SJSA1 (cell line): Measurements from ENCODE around the gene KLHDC7A. TPM values are rescaled to one million over a fixed set of nuclear protein-coding genes. Genes with fewer than 3 reads are reported as not detected.

ENCODE experiments used
- DNase-seq, 2 experiments: peaks; one replicate each; pipeline ENCODE4 v3.0.0-alpha.2; 2015 to 2020; ENCODE audit warnings: low spot score in 2 of 2, low read depth in 1 of 2
- H3K27ac ChIP-seq: fragments of 250-450 bp; sonication (Bioruptor Pico); 2 replicates; pipeline ENCODE4 v1.5.1; 2020; ENCODE audit warnings: mild to moderate bottlenecking, moderate library complexity
- H3K27me3 ChIP-seq: fragments of 250-450 bp; sonication (Bioruptor Pico); replicated peaks from 2 replicates; pipeline ENCODE4 v1.5.1; 2020; ENCODE audit warnings: mild to moderate bottlenecking, moderate library complexity
- H3K36me3 ChIP-seq: fragments of 250-450 bp; sonication (Bioruptor Pico); 2 replicates; pipeline ENCODE4 v1.5.1; 2020; ENCODE audit warnings: mild to moderate bottlenecking
- H3K4me1 ChIP-seq: fragments of 250-450 bp; sonication (Bioruptor Pico); replicated peaks from 2 replicates; pipeline ENCODE4 v1.6.1; 2021; ENCODE audit warnings: mild to moderate bottlenecking
- H3K4me3 ChIP-seq: fragments of 250-450 bp; sonication (Bioruptor Pico); 2 replicates; pipeline ENCODE4 v1.5.1; 2020; ENCODE audit warnings: mild to moderate bottlenecking
- H3K9me3 ChIP-seq: fragments of 250-450 bp; sonication (Bioruptor Pico); replicated peaks from 2 replicates; pipeline ENCODE4 v1.5.1; 2020; ENCODE audit warnings: mild to moderate bottlenecking
- total RNA-seq: library from RNA; depleted of rRNA; stranded (reverse); fragments of >200 nt; shearing (Covaris generic); gene quantifications from 2 replicates; pipeline ENCODE4 v1.2.3, GENCODE V29; 2014

KLHDC7A gene
- total RNA-seq, 1 experiment from 2014 or later, result not detected

DNA sequence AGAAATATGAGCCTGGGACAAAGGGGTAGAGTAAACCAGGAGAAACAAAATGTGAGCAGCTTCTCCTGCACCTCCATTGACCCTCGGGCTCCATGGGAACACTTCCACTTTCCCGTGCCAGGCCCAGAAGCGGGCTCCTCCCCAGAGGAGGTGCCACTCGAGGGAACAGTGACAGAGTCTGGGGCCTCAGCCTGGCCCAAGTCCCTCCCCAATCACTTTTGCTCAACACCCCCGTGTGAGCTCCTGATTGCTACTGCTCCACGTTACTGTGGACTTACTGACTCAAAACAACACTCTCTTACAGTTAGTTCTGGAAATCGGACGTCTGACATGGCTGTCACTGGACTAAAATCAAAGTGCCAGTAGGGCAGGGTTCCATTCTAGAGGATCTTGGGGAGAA, 17.7 kb upstream of the KLHDC7A start:
- no peaks in the 10 kb centered on the region for H3K9me3 ChIP-seq
- no peak for DNase-seq
- H3K36me3 ChIP-seq, result no peaks in the 10 kb centered on the region
- H3K27ac ChIP-seq, result no peak overlapping the region
- H3K27me3 ChIP-seq, result no peaks in the 10 kb centered on the region
- no peak overlapping the region for H3K4me3 ChIP-seq
- no peaks in the 10 kb centered on the region for H3K4me1 ChIP-seq

DNA sequence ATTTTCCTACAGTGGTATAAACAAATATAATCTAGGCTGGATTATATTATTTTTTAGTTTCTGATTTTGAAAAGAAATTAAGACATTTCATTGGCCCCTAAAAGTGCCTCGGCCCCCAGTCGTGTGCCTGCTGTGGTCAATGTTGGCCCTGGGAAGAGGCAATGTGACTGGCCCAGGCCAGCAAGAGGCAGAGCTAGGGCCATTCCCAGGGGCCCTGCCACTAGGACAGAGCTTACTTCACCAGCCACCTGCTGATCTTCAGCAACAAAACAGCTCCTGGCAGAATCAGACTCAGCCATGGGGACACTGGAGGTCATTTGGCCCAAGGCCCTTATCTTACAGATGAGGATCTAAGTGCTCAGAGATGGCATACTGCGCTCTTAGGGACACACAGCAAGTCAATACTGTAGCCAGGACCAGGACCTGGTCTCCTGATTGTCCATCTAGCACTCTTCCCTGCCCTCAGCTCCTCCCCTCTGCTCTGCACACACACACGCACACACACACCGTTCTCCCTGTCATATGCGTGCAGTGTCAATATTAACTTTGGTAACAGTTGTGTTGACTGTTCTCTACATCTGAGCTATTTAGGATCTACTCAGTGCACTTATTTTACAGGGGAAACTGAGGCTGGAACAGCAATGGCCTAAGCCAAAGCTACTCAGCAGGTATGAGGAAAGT, 16.6 kb upstream of the KLHDC7A start:
- no peak for DNase-seq
- Histone ChIP-seq H3K27me3 (no peaks in the 10 kb centered on the region), H3K36me3 (no peaks in the 10 kb centered on the region), H3K27ac (no peak overlapping the region), H3K4me1 (no peaks in the 10 kb centered on the region), H3K9me3 (no peaks in the 10 kb centered on the region), H3K4me3 (no peak overlapping the region)

DNA sequence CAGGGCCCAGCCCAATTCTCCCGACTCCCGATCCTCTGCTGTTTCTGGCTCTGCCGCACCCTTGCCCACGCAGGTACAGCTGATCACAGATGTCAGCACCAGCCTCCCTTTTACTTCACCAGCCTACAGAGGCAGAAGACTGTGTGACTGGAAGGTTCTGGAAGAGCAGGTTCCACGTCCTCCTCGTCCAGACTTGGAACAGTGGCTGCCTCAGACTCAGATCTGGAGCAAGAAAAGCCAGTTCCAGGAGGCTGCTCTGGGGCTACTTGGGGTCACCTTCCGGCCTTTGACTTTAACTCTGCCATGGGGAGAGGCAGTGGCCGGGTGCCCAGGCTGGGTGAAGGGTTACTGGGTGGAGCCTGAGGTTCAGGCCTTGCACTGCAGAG, 16.1 kb upstream of the KLHDC7A start:
- Histone ChIP-seq H3K4me1 (no peaks in the 10 kb centered on the region), H3K36me3 (no peaks in the 10 kb centered on the region), H3K27ac (no peak overlapping the region), H3K9me3 (no peaks in the 10 kb centered on the region), H3K27me3 (no peaks in the 10 kb centered on the region), H3K4me3 (no peak overlapping the region)
- DNase-seq, result no peak

DNA sequence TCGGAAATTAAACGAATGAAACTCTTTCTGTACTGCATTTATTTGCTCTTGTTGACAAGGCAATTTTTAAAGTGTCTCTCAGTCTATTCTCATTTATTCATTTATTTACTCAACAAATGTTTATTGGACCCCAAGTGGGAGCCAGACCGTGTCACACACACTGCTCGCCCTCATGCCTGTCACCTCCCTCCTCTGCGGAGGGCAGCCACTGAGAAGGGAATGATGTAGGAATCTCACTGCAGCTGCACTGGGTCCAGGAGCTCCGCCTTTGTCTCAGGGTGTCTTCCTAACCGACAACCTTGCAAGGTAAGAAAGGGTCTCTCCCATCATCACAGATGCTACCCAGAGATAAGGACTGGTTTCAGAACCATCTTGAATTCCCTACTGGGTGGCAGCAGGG, 14.1 kb upstream of the KLHDC7A start:
- no peaks in the 10 kb centered on the region for H3K36me3 ChIP-seq
- H3K4me1 ChIP-seq, result no peaks in the 10 kb centered on the region
- no peak for DNase-seq
- no peaks in the 10 kb centered on the region for H3K27me3 ChIP-seq
- H3K4me3 ChIP-seq, result no peak overlapping the region
- no peaks in the 10 kb centered on the region for H3K9me3 ChIP-seq
- no peak overlapping the region for H3K27ac ChIP-seq

DNA sequence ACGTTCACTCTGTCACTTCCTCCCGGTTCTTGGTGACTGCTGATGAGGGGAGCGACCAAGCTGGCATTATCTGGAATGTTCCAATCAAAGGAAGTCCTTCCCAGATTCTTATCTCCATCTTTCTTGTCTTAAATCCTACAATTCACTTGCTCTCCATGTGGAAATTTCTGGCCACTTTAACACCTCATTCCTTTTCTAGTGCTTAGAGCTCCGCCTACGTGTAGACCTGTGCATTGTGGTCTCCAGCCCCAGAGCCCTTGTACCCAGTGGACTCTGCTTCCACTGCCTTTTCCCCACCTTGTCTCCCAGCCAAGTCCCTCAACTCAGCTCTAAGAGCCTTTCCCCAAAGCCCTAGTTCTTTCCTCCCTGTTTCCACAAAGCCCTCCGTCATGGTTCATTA, 12.2 kb upstream of the KLHDC7A start:
- no peak for DNase-seq
- H3K27me3 ChIP-seq, result 0 out of 2 replicates have a peak, but pooled peaks cover 2% of the 10 kb centered on the region
- no peaks in the 10 kb centered on the region for H3K4me1 ChIP-seq
- no peaks in the 10 kb centered on the region for H3K9me3 ChIP-seq
- no peak overlapping the region for H3K4me3 ChIP-seq
- H3K27ac ChIP-seq, result no peak overlapping the region
- no peaks in the 10 kb centered on the region for H3K36me3 ChIP-seq

DNA sequence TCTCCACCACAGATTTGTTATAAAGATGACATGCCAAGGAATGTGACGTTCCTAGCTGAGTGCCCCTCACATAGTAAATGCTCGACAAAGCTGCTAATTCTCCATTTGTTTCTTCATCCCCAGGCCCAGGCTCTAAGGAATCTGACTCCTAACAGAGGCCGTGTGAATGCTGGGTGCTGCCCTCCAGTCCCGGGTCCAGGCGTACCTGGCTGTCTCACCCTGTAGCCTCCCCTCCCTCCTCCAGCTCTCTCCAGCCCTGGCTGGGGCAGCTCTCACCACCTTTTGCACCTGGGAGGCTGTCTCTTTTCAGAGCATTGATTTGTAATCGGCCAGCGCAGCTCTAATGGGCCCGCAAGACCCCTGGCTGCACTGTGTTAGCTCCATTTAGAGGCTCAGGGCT, 11.2 kb upstream of the KLHDC7A start:
- Histone ChIP-seq H3K9me3 (no peaks in the 10 kb centered on the region), H3K4me3 (no peak overlapping the region), H3K4me1 (no peaks in the 10 kb centered on the region), H3K36me3 (no peaks in the 10 kb centered on the region), H3K27ac (no peak overlapping the region), H3K27me3 (0 out of 2 replicates have a peak, but pooled peaks cover 2% of the 10 kb centered on the region)
- DNase-seq, result no peak

DNA sequence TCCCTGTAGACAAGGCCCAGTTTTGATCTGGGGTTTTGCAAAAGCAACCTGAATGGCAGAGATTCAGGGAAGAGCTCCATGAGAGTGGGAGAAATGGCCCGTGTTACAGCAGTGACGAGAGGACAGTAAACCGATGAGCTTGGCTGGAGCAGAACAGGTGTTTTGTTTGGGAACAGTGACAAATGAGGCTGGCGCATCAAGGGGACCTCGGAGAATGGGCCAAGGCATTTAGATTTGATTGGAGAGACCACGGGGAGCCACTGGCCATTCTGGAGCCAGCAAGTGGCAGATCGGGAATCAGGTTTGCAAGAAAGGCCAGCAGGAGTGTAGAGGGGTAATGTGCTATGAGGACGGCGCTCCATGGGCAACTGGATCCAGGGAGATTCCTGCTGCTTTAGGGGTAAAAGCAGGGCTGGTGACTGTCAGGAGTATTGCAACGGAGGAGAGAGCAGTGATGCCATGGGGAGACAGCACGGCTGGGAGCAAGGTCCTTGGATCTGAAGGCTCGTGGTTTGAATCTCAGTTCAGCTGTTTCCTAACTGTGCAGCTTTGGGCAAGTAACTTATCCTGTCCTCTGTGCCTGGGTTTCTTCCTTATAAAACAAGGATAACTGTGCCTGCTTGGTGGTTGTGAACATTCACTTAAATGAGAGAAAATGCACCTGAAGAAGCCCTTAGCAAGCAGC, 9.9 kb upstream of the KLHDC7A start:
- no peak for DNase-seq
- Histone ChIP-seq H3K27ac (no peak overlapping the region), H3K36me3 (no peaks in the 10 kb centered on the region), H3K4me3 (no peak overlapping the region), H3K9me3 (no peaks in the 10 kb centered on the region), H3K4me1 (no peaks in the 10 kb centered on the region), H3K27me3 (0 out of 2 replicates have a peak, but pooled peaks cover 2% of the 10 kb centered on the region)

DNA sequence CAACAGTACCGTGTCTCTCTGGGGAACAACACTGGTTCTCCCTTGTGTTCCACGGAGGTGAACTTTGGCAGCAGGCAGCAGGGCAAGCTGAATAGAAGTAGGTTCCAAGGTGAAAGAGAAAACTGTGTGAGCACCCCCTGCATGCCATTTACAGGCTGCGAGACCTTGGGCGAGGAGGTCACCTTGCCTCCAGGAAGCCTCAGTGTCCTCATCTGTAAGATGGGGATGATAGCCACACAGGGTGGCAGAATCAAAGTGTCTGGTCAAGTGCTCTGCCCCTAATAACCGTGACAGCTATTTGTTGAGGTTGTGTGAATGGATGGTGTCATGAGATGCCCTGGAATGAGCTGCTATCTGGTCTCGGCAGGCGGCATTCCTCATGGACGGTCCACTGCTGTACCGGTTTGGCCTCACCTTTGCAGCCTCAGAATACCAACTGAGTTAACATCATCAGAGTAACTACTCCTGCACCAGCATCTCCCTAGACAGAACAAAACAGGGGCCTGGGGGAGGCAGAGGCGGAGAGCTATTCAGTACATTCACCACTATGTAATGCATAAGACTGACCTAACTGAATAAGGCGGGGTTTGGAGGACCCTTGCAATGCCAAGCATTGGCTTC, 7.4 kb upstream of the KLHDC7A start:
- no peak overlapping the region for H3K27ac ChIP-seq
- no peaks in the 10 kb centered on the region for H3K36me3 ChIP-seq
- H3K4me1 ChIP-seq, result no peaks in the 10 kb centered on the region
- DNase-seq, result no peak
- no peak overlapping the region for H3K4me3 ChIP-seq
- H3K9me3 ChIP-seq, result no peaks in the 10 kb centered on the region
- 0 out of 2 replicates have a peak, but pooled peaks cover 2% of the 10 kb centered on the region for H3K27me3 ChIP-seq

DNA sequence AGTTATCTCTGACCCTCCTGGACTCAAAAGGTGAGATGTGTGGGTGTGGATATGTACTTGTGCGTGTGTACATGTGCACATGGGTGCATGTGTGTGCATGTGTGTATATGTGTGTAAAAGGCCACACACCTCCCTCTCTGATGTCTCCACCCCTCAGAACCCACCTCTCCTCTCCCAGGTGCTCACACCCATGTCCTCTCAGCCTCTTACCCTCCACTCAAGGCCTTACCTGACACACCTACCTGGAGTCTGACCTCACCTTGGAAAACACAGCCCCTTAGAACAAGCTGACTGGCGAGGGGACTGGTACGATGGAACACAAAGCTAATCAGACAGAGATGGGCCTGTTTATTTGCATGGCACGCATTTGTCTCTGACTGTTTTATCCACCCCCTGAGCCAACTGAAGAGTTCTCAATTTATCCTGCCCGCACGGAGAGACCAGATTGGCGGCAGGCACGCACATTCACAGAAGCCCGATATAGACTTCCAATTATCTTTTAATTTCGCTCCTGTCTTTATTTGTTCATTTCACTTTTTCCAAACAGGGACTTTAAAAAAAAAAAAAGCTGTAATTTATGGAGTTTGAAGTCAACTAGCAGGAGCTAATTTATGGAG, 6.1 kb upstream of the KLHDC7A start:
- Histone ChIP-seq H3K9me3 (no peaks in the 10 kb centered on the region), H3K36me3 (no peaks in the 10 kb centered on the region), H3K27ac (no peak overlapping the region), H3K4me1 (no peaks in the 10 kb centered on the region), H3K4me3 (no peak overlapping the region), H3K27me3 (peaks cover 2% of the 10 kb centered on the region; the same call in 1 of the 2 replicates)
- DNase-seq, result no peak

DNA sequence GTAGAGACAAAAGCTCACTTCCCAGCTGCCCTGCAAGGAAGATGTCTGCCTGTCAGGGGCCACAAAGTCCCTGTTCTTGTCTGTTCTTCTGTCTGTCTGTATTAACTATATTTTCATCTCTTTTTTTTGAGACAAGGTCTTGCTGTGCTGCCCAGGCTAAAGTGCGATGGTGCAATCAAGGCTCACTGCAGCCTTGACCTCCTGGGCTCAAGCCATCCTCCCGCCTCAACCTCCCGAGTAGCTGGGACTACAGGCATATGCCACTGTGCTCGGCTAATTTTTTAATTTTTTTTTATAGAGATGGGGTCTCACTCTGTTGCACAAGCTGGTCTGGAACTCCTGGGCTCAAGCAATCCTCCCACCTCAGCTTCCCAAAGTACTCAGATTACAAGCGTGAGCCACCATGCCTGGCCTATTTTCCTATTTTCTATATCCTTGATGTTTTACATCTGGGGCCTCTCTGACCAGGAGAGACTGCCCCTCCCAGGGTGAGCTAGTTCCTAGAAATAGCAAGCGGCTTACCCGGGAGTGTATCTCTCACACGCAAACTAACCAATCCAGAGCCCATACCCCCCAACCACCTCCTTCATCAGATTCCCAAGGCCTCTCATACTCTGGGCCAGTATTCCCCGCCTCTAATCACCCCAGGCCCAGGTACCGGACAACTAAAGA, 5.4 kb upstream of the KLHDC7A start:
- H3K27me3 ChIP-seq, result peaks cover 2% of the 10 kb centered on the region; the same call in 1 of the 2 replicates
- no peaks in the 10 kb centered on the region for H3K4me1 ChIP-seq
- H3K36me3 ChIP-seq, result no peaks in the 10 kb centered on the region
- no peak overlapping the region for H3K4me3 ChIP-seq
- no peaks in the 10 kb centered on the region for H3K9me3 ChIP-seq
- no peak overlapping the region for H3K27ac ChIP-seq
- no peak for DNase-seq

DNA sequence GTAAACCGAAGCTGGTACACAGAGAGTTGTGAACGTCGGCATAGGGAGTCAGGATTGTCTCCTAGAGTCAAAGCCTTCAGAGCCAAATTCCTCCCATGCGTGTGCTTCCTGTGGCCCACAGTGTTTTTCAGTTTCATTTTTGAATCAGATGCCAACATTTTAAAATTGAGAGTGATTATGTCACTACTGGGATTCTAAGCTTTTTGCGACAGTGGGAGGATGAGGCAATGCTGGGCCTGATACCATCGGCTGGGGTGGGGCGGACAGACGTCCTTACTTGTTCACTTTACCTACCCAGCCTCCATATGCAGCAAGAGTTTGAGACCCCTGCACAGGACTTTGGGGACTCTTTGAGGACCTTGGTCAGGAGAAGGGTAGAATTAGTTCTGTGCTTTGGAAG, 1.3 kb upstream of the KLHDC7A start:
- no peak overlapping the region for H3K4me3 ChIP-seq
- no peak overlapping the region for H3K27ac ChIP-seq
- no peaks in the 10 kb centered on the region for H3K36me3 ChIP-seq
- H3K9me3 ChIP-seq, result no peaks in the 10 kb centered on the region
- H3K27me3 ChIP-seq, result no peaks in the 10 kb centered on the region; the same call in 1 of the 2 replicates
- DNase-seq, result no peak
- H3K4me1 ChIP-seq, result no peaks in the 10 kb centered on the region

DNA sequence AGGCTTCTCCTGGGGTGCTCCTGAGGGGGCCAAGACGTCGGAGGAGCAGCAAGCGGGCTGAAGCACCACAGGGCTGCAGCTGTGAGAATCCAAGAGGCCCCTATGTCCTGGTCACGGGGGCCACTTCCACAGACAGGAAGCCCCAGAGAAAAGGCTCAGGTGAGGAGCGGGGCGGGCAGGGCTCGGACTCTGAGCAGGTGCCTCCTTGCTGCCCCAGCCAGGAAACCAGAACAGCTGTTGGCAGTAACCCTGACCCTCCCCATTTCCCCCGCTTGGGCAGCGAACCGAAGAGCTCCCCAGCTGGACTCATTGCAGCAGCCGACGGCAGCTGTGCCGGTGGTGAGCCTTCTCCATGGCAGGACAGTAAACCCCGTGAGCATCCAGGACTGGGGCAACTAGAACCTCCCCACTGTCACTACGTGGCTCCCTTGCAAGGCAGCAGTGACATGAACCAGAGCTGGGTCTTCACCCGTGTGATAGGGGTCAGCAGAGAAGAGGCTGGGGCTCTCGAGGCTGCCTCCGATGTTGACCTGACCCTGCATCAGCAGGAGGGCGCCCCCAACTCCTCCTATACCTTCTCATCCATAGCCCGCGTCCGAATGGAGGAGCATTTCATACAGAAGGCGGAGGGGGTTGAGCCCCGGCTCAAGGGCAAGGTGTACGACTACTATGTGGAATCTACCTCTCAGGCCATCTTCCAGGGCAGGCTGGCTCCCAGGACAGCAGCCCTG, 625 bp downstream of the KLHDC7A start:
- no peaks in the 10 kb centered on the region for H3K4me1 ChIP-seq
- no peaks in the 10 kb centered on the region for H3K36me3 ChIP-seq
- H3K27ac ChIP-seq, result no peak overlapping the region
- no peak for DNase-seq
- H3K27me3 ChIP-seq, result no peaks in the 10 kb centered on the region; the same call in 1 of the 2 replicates
- no peak overlapping the region for H3K4me3 ChIP-seq
- no peaks in the 10 kb centered on the region for H3K9me3 ChIP-seq
